ENCODE data around the gene DPYSL4.

The DPYSL4 gene

GRCh38 chr10:132242103-132242840 lies 55.5 kb downstream of the DPYSL4 start:
- Histone ChIP-seq H3K9me3 (ENCODE audit: control insufficient read depth, insufficient read depth, low read length) (no peaks in the 10 kb centered on the region), H3K9ac (ENCODE audit: low read depth, low read length) (no peak overlapping the region), H3K4me3 (ENCODE audit: low read depth, low read length) (no peak overlapping the region), H3K4me1 (ENCODE audit: control insufficient read depth, insufficient read depth, low read length) (no peaks in the 10 kb centered on the region), H3K36me3 (ENCODE audit: control insufficient read depth, insufficient read depth, low read length) (no peaks in the 10 kb centered on the region), H3K27me3 (ENCODE audit: control insufficient read depth, insufficient read depth, low read length) (no peaks in the 10 kb centered on the region)

- no peak overlapping the region for H3K4me3 ChIP-seq (ENCODE audit: low read depth, low read length)
- no peaks in the 10 kb centered on the region for H3K9me3 ChIP-seq (ENCODE audit: control insufficient read depth, insufficient read depth, low read length)
- H3K36me3 ChIP-seq (ENCODE audit: control insufficient read depth, insufficient read depth, low read length) = no peaks in the 10 kb centered on the region
- no peaks in the 10 kb centered on the region for H3K4me1 ChIP-seq (ENCODE audit: control insufficient read depth, insufficient read depth, low read length)
- H3K27me3 ChIP-seq (ENCODE audit: control insufficient read depth, insufficient read depth, low read length) = no peaks in the 10 kb centered on the region
- H3K9ac ChIP-seq (ENCODE audit: low read depth, low read length) = no peak overlapping the region
These were observed 56.4 kb downstream of the DPYSL4 start for GRCh38 chr10:132243141-132243540.

GRCh38 chr10:132243626-132244025 lies 56.9 kb downstream of the DPYSL4 start:
- H3K9ac ChIP-seq (ENCODE audit: low read depth, low read length) = no peak overlapping the region
- H3K27me3 ChIP-seq (ENCODE audit: control insufficient read depth, insufficient read depth, low read length) = no peaks in the 10 kb centered on the region
- no peak overlapping the region for H3K4me3 ChIP-seq (ENCODE audit: low read depth, low read length)
- H3K36me3 ChIP-seq (ENCODE audit: control insufficient read depth, insufficient read depth, low read length) = no peaks in the 10 kb centered on the region
- no peaks in the 10 kb centered on the region for H3K9me3 ChIP-seq (ENCODE audit: control insufficient read depth, insufficient read depth, low read length)
- H3K4me1 ChIP-seq (ENCODE audit: control insufficient read depth, insufficient read depth, low read length) = no peaks in the 10 kb centered on the region

GRCh38 chr10:132245056-132245455 lies 58.3 kb downstream of the DPYSL4 start:
- H3K4me1 ChIP-seq (ENCODE audit: control insufficient read depth, insufficient read depth, low read length) = no peaks in the 10 kb centered on the region
- no peak overlapping the region for H3K4me3 ChIP-seq (ENCODE audit: low read depth, low read length)
- no peaks in the 10 kb centered on the region for H3K9me3 ChIP-seq (ENCODE audit: control insufficient read depth, insufficient read depth, low read length)
- no peaks in the 10 kb centered on the region for H3K27me3 ChIP-seq (ENCODE audit: control insufficient read depth, insufficient read depth, low read length)
- no peak overlapping the region for H3K9ac ChIP-seq (ENCODE audit: low read depth, low read length)
- no peaks in the 10 kb centered on the region for H3K36me3 ChIP-seq (ENCODE audit: control insufficient read depth, insufficient read depth, low read length)

GRCh38 chr10:132246296-132246695 lies 59.5 kb downstream of the DPYSL4 start:
- no peaks in the 10 kb centered on the region for H3K36me3 ChIP-seq (ENCODE audit: control insufficient read depth, insufficient read depth, low read length)
- H3K9me3 ChIP-seq (ENCODE audit: control insufficient read depth, insufficient read depth, low read length) = no peaks in the 10 kb centered on the region
- H3K27me3 ChIP-seq (ENCODE audit: control insufficient read depth, insufficient read depth, low read length) = no peaks in the 10 kb centered on the region
- H3K4me3 ChIP-seq (ENCODE audit: low read depth, low read length) = no peak overlapping the region
- no peak overlapping the region for H3K9ac ChIP-seq (ENCODE audit: low read depth, low read length)
- H3K4me1 ChIP-seq (ENCODE audit: control insufficient read depth, insufficient read depth, low read length) = no peaks in the 10 kb centered on the region

GRCh38 chr10:132247943-132248342 lies 61.2 kb downstream of the DPYSL4 start:
- no peaks in the 10 kb centered on the region for H3K27me3 ChIP-seq (ENCODE audit: control insufficient read depth, insufficient read depth, low read length)
- H3K36me3 ChIP-seq (ENCODE audit: control insufficient read depth, insufficient read depth, low read length) = no peaks in the 10 kb centered on the region
- peaks cover 1% of the 10 kb centered on the region for H3K4me1 ChIP-seq (ENCODE audit: control insufficient read depth, insufficient read depth, low read length)
- H3K9me3 ChIP-seq (ENCODE audit: control insufficient read depth, insufficient read depth, low read length) = no peaks in the 10 kb centered on the region
- H3K9ac ChIP-seq (ENCODE audit: low read depth, low read length) = no peak overlapping the region
- H3K4me3 ChIP-seq (ENCODE audit: low read depth, low read length) = no peak overlapping the region

GRCh38 chr10:132248455-132249225 lies 61.9 kb downstream of the DPYSL4 start:
- Histone ChIP-seq H3K36me3 (ENCODE audit: control insufficient read depth, insufficient read depth, low read length) (no peaks in the 10 kb centered on the region), H3K9me3 (ENCODE audit: control insufficient read depth, insufficient read depth, low read length) (no peaks in the 10 kb centered on the region), H3K4me1 (ENCODE audit: control insufficient read depth, insufficient read depth, low read length) (peaks cover 2% of the 10 kb centered on the region), H3K9ac (ENCODE audit: low read depth, low read length) (no peak overlapping the region), H3K27me3 (ENCODE audit: control insufficient read depth, insufficient read depth, low read length) (no peaks in the 10 kb centered on the region), H3K4me3 (ENCODE audit: low read depth, low read length) (peak overlapping the region; percentile 39)

- H3K36me3 ChIP-seq (ENCODE audit: control insufficient read depth, insufficient read depth, low read length) = no peaks in the 10 kb centered on the region
- no peak overlapping the region for H3K4me3 ChIP-seq (ENCODE audit: low read depth, low read length)
- H3K27me3 ChIP-seq (ENCODE audit: control insufficient read depth, insufficient read depth, low read length) = no peaks in the 10 kb centered on the region
- no peak overlapping the region for H3K9ac ChIP-seq (ENCODE audit: low read depth, low read length)
- no peaks in the 10 kb centered on the region for H3K9me3 ChIP-seq (ENCODE audit: control insufficient read depth, insufficient read depth, low read length)
- peaks cover 2% of the 10 kb centered on the region for H3K4me1 ChIP-seq (ENCODE audit: control insufficient read depth, insufficient read depth, low read length)
These were observed 62.5 kb downstream of the DPYSL4 start for GRCh38 chr10:132249226-132249724.

GRCh38 chr10:132249824-132250375 lies 63.2 kb downstream of the DPYSL4 start:
- no peak overlapping the region for H3K9ac ChIP-seq (ENCODE audit: low read depth, low read length)
- no peaks in the 10 kb centered on the region for H3K36me3 ChIP-seq (ENCODE audit: control insufficient read depth, insufficient read depth, low read length)
- no peaks in the 10 kb centered on the region for H3K9me3 ChIP-seq (ENCODE audit: control insufficient read depth, insufficient read depth, low read length)
- H3K4me3 ChIP-seq (ENCODE audit: low read depth, low read length) = no peak overlapping the region
- peaks cover 2% of the 10 kb centered on the region for H3K4me1 ChIP-seq (ENCODE audit: control insufficient read depth, insufficient read depth, low read length)
- H3K27me3 ChIP-seq (ENCODE audit: control insufficient read depth, insufficient read depth, low read length) = no peaks in the 10 kb centered on the region

- Histone ChIP-seq H3K9me3 (ENCODE audit: control insufficient read depth, insufficient read depth, low read length) (no peaks in the 10 kb centered on the region), H3K27me3 (ENCODE audit: control insufficient read depth, insufficient read depth, low read length) (no peaks in the 10 kb centered on the region), H3K4me3 (ENCODE audit: low read depth, low read length) (no peak overlapping the region), H3K36me3 (ENCODE audit: control insufficient read depth, insufficient read depth, low read length) (no peaks in the 10 kb centered on the region), H3K4me1 (ENCODE audit: control insufficient read depth, insufficient read depth, low read length) (peaks cover 2% of the 10 kb centered on the region), H3K9ac (ENCODE audit: low read depth, low read length) (no peak overlapping the region)
These were observed 64.0 kb downstream of the DPYSL4 start for GRCh38 chr10:132250481-132251475.

- H3K4me3 ChIP-seq (ENCODE audit: low read depth, low read length) = no peak overlapping the region
- H3K4me1 ChIP-seq (ENCODE audit: control insufficient read depth, insufficient read depth, low read length) = peaks cover 2% of the 10 kb centered on the region
- H3K9me3 ChIP-seq (ENCODE audit: control insufficient read depth, insufficient read depth, low read length) = no peaks in the 10 kb centered on the region
- H3K36me3 ChIP-seq (ENCODE audit: control insufficient read depth, insufficient read depth, low read length) = no peaks in the 10 kb centered on the region
- H3K27me3 ChIP-seq (ENCODE audit: control insufficient read depth, insufficient read depth, low read length) = no peaks in the 10 kb centered on the region
- H3K9ac ChIP-seq (ENCODE audit: low read depth, low read length) = no peak overlapping the region
These were observed 65.2 kb downstream of the DPYSL4 start for GRCh38 chr10:132251928-132252327.
